HepG2 (cell line): ENCODE results near the gene PXT1. TPM values are rescaled to one million over a fixed set of nuclear protein-coding genes. Genes with fewer than 3 reads are reported as not detected.

Experiments used
- CREB1 ChIP-seq, 2 experiments: fragments of 450-650 bp in 1 of 2; IDR thresholded peaks; 2 replicates each; pipeline ENCODE4 v1.6.1; 2016 to 2017; ENCODE audit warnings: control low read depth in 1 of 2, mild to moderate bottlenecking in 1 of 2, missing compliant biosample characterization in 1 of 2, missing genetic modification characterization in 1 of 2
- ELF1 ChIP-seq: sonication (generic); formaldehyde crosslinking; IDR thresholded peaks from 2 replicates; pipeline ENCODE4 v1.4.0; 2020; ENCODE audit warnings: missing genetic modification reagents
- GLI4 ChIP-seq: sonication (generic); formaldehyde crosslinking; IDR thresholded peaks from 2 replicates; pipeline ENCODE4 v1.5.1; 2020; ENCODE audit warnings: missing genetic modification reagents, mild to moderate bottlenecking, moderate library complexity, borderline replicate concordance
- GTF2F1 ChIP-seq: fragments of 150-350 bp; IDR thresholded peaks from 2 replicates; pipeline ENCODE4 v1.6.1; 2014; ENCODE audit warnings: low read length
- GTF3A ChIP-seq: sonication (generic); formaldehyde crosslinking; conservative IDR thresholded peaks from 2 replicates; pipeline ENCODE4 v1.4.0; 2020; ENCODE audit warnings: mild to moderate bottlenecking, missing genetic modification reagents
- HOXD1 ChIP-seq: sonication (generic); formaldehyde crosslinking; IDR thresholded peaks from 2 replicates; pipeline ENCODE4 v1.5.0; 2020; ENCODE audit warnings: missing genetic modification reagents
- JDP2 ChIP-seq: sonication (generic); formaldehyde crosslinking; IDR thresholded peaks from 2 replicates; pipeline ENCODE4 v1.8.1; 2022; ENCODE audit warnings: missing genetic modification reagents, borderline replicate concordance
- MED1 ChIP-seq: sonication (generic); formaldehyde crosslinking; IDR thresholded peaks from 2 replicates; pipeline ENCODE4 v1.4.0; 2020; ENCODE audit warnings: missing genetic modification reagents
- NFRKB ChIP-seq: fragments of 450-650 bp; IDR thresholded peaks from 2 replicates; pipeline ENCODE4 v1.6.1; 2017
- NR2F6 ChIP-seq, 2 experiments: IDR thresholded peaks; 2 replicates each; pipeline ENCODE4 v1.6.1; 2016; ENCODE audit warnings: antibody characterized with exemption in 1 of 2, mild to moderate bottlenecking in 1 of 2
- PHB2 ChIP-seq: fragments of 450-650 bp; IDR thresholded peaks from 2 replicates; pipeline ENCODE4 v1.6.1; 2018; ENCODE audit not compliant: partially characterized antibody
- RFXAP ChIP-seq: sonication (generic); formaldehyde crosslinking; IDR thresholded peaks from 2 replicates; pipeline ENCODE4 v1.4.0; 2020; ENCODE audit warnings: missing genetic modification reagents, borderline replicate concordance
- SALL1 ChIP-seq: sonication (generic); formaldehyde crosslinking; IDR thresholded peaks from 2 replicates; pipeline ENCODE4 v1.8.0; 2022; ENCODE audit warnings: mild to moderate bottlenecking, missing genetic modification reagents
- SIX1 ChIP-seq: sonication (generic); formaldehyde crosslinking; IDR thresholded peaks from 2 replicates; pipeline ENCODE4 v1.4.0; 2020; ENCODE audit warnings: missing genetic modification reagents, borderline replicate concordance
- WIZ ChIP-seq: sonication (generic); formaldehyde crosslinking; IDR thresholded peaks from 2 replicates; pipeline ENCODE4 v1.5.1; 2020; ENCODE audit warnings: mild to moderate bottlenecking, missing genetic modification reagents
- ZNF12 ChIP-seq: sonication (generic); formaldehyde crosslinking; IDR thresholded peaks from 2 replicates; pipeline ENCODE4 v1.5.0; 2020; ENCODE audit warnings: missing genetic modification reagents
- ZNF143 ChIP-seq: sonication (generic); formaldehyde crosslinking; IDR thresholded peaks from 2 replicates; pipeline ENCODE4 v1.4.0; 2020; ENCODE audit warnings: missing genetic modification reagents
- ZNF652 ChIP-seq: IDR thresholded peaks from 2 replicates; pipeline ENCODE4 v1.6.1; 2016; ENCODE audit warnings: low read depth, borderline replicate concordance
- ZNF792 ChIP-seq: IDR thresholded peaks from 2 replicates; pipeline ENCODE4 v1.6.1; 2016
- polyA plus RNA-seq, 8 experiments: library from polyadenylated mRNA; depleted of rRNA in 3 of 8; stranded (reverse) in 7 of 8; unstranded in 1 of 8; fragments of >200 nt; fragmentation: Illumina TruSeq in 4 of 8; extraction: Trizol in 4 of 8; gene quantifications; 2 replicates each; pipeline versions ENCODE4 v1.2.1 to v1.2.3, GENCODE V29; 2011 to 2016; ENCODE audit warnings: low read depth in 4 of 8, missing spikeins in 1 of 8, mixed read lengths in 1 of 8; ENCODE audit not compliant: insufficient read depth in 1 of 8
- total RNA-seq, 5 experiments: library from RNA; depleted of rRNA; stranded (reverse); fragments of >200 nt; fragmentation: Illumina TruSeq; extraction: Trizol; gene quantifications; 2 replicates each; pipeline ENCODE4 v1.2.3, GENCODE V29; 2016; ENCODE audit warnings: low read depth in 1 of 5
- TF ChIP-seq, protein P1 (sequence below): sonication (generic); formaldehyde crosslinking; IDR thresholded peaks from 2 replicates; pipeline ENCODE4 v1.4.0; 2020; ENCODE audit warnings: missing genetic modification reagents, mild to moderate bottlenecking, borderline replicate concordance
- TF ChIP-seq, protein P2 (sequence below): sonication (generic); formaldehyde crosslinking; IDR thresholded peaks from 2 replicates; pipeline ENCODE4 v1.4.0; 2020; ENCODE audit warnings: missing genetic modification reagents
- TF ChIP-seq, protein P3 (sequence below): sonication (generic); formaldehyde crosslinking; IDR thresholded peaks from 2 replicates; pipeline ENCODE4 v1.4.0; 2020; ENCODE audit warnings: missing genetic modification reagents
- TF ChIP-seq, protein P4 (sequence below): IDR thresholded peaks from 2 replicates; pipeline ENCODE4 v1.6.1; 2012; ENCODE audit warnings: inconsistent platforms
- TF ChIP-seq, protein P5 (sequence below): sonication (generic); formaldehyde crosslinking; IDR thresholded peaks from 2 replicates; pipeline ENCODE4 v1.4.0; 2020; ENCODE audit warnings: mild to moderate bottlenecking, missing genetic modification reagents

PXT1 gene
- total and polyA plus RNA-seq, 2 of the 13 experiments (the other 11 are each of a cell fraction or from before 2014, with no cell fraction given), result 0.04 TPM; not detected in 1

DNA sequence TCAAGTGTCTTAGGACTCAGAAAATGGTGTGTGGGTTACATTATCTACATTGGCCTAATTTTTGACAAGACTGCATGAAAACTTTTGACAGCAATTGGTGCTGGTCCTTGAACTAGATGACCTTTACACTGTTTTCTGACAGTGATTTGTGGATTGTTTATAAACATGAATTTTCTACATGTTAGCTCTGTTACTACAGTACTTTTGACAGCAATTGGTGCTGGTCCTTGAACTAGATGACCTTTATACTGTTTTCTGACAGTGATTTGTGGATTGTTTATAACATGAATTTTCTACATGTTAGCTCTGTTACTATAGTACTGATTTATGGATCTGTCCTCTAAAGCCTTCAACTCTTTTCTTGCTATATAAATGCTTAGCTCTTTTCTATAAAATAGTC is 16.8 kb upstream of the PXT1 start (continued):
- TF ChIP-seq, protein P1, sequence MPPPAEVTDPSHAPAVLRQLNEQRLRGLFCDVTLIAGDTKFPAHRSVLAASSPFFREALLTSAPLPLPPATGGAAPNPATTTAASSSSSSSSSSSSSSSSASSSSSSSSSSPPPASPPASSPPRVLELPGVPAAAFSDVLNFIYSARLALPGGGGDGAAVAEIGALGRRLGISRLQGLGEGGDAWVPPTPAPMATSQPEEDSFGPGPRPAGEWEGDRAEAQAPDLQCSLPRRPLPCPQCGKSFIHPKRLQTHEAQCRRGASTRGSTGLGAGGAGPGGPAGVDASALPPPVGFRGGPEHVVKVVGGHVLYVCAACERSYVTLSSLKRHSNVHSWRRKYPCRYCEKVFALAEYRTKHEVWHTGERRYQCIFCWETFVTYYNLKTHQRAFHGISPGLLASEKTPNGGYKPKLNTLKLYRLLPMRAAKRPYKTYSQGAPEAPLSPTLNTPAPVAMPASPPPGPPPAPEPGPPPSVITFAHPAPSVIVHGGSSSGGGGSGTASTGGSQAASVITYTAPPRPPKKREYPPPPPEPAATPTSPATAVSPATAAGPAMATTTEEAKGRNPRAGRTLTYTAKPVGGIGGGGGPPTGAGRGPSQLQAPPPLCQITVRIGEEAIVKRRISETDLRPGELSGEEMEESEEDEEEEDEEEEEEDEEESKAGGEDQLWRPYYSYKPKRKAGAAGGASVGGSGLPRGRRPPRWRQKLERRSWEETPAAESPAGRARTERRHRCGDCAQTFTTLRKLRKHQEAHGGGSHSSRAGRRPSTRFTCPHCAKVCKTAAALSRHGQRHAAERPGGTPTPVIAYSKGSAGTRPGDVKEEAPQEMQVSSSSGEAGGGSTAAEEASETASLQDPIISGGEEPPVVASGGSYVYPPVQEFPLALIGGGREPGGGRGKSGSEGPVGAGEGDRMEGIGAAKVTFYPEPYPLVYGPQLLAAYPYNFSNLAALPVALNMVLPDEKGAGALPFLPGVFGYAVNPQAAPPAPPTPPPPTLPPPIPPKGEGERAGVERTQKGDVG, result no peak
- TF ChIP-seq ZNF652 (CRISPR knock-in tag), result no peak
- TF ChIP-seq JDP2 (CRISPR knock-in tag), result no peak
- TF ChIP-seq, protein P2, sequence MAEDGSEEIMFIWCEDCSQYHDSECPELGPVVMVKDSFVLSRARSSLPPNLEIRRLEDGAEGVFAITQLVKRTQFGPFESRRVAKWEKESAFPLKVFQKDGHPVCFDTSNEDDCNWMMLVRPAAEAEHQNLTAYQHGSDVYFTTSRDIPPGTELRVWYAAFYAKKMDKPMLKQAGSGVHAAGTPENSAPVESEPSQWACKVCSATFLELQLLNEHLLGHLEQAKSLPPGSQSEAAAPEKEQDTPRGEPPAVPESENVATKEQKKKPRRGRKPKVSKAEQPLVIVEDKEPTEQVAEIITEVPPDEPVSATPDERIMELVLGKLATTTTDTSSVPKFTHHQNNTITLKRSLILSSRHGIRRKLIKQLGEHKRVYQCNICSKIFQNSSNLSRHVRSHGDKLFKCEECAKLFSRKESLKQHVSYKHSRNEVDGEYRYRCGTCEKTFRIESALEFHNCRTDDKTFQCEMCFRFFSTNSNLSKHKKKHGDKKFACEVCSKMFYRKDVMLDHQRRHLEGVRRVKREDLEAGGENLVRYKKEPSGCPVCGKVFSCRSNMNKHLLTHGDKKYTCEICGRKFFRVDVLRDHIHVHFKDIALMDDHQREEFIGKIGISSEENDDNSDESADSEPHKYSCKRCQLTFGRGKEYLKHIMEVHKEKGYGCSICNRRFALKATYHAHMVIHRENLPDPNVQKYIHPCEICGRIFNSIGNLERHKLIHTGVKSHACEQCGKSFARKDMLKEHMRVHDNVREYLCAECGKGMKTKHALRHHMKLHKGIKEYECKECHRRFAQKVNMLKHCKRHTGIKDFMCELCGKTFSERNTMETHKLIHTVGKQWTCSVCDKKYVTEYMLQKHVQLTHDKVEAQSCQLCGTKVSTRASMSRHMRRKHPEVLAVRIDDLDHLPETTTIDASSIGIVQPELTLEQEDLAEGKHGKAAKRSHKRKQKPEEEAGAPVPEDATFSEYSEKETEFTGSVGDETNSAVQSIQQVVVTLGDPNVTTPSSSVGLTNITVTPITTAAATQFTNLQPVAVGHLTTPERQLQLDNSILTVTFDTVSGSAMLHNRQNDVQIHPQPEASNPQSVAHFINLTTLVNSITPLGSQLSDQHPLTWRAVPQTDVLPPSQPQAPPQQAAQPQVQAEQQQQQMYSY (CRISPR knock-in tag), result no peak
- no peak for TF ChIP-seq MED1 (CRISPR knock-in tag)
- no peak for TF ChIP-seq ZNF792 (CRISPR knock-in tag)
- no peak for TF ChIP-seq CREB1 (IDR thresholded peaks at IDR 0.05)
- TF ChIP-seq CREB1 (CRISPR knock-in tag; IDR thresholded peaks at IDR 0.05), result no peak
- TF ChIP-seq, protein P3, sequence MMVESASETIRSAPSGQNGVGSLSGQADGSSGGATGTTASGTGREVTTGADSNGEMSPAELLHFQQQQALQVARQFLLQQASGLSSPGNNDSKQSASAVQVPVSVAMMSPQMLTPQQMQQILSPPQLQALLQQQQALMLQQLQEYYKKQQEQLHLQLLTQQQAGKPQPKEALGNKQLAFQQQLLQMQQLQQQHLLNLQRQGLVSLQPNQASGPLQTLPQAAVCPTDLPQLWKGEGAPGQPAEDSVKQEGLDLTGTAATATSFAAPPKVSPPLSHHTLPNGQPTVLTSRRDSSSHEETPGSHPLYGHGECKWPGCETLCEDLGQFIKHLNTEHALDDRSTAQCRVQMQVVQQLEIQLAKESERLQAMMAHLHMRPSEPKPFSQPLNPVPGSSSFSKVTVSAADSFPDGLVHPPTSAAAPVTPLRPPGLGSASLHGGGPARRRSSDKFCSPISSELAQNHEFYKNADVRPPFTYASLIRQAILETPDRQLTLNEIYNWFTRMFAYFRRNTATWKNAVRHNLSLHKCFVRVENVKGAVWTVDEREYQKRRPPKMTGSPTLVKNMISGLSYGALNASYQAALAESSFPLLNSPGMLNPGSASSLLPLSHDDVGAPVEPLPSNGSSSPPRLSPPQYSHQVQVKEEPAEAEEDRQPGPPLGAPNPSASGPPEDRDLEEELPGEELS (CRISPR knock-in tag), result peak; percentile 56
- TF ChIP-seq RFXAP (CRISPR knock-in tag), result no peak
- no peak for TF ChIP-seq ZNF12 (CRISPR knock-in tag)
- TF ChIP-seq WIZ (CRISPR knock-in tag), result no peak
- peak; percentile 90 for TF ChIP-seq NR2F6 (IDR thresholded peaks at IDR 0.05)
- TF ChIP-seq NR2F6 (CRISPR knock-in tag; IDR thresholded peaks at IDR 0.05), result peak; percentile 85
- no peak for TF ChIP-seq HOXD1 (CRISPR knock-in tag)
- TF ChIP-seq NFRKB, result no peak
- TF ChIP-seq, protein P4, sequence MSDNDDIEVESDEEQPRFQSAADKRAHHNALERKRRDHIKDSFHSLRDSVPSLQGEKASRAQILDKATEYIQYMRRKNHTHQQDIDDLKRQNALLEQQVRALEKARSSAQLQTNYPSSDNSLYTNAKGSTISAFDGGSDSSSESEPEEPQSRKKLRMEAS, result no peak
- TF ChIP-seq GTF3A (CRISPR knock-in tag), result no peak
- TF ChIP-seq GTF2F1, result no peak
- TF ChIP-seq ELF1 (CRISPR knock-in tag), result no peak
- TF ChIP-seq ZNF143 (CRISPR knock-in tag), result no peak
- TF ChIP-seq PHB2, result no peak
- no peak for TF ChIP-seq SALL1
- TF ChIP-seq, protein P5, sequence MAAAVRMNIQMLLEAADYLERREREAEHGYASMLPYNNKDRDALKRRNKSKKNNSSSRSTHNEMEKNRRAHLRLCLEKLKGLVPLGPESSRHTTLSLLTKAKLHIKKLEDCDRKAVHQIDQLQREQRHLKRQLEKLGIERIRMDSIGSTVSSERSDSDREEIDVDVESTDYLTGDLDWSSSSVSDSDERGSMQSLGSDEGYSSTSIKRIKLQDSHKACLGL, result no peak
- TF ChIP-seq GLI4, result no peak
- no peak for TF ChIP-seq SIX1 (CRISPR knock-in tag)
